Body of pancreas (tissue), 4 donors: ENCODE results near the gene ALKBH4.
"Not testable (repeated sequence)": the region's sequence is repeated elsewhere in the genome, so short reads cannot be mapped to it uniquely, and the experiment has no call there.

Source experiments
- CTCF ChIP-seq, 7 experiments: fragments of 450-650 bp in 4 of 7; fragments of 200-600 bp in 3 of 7; sonication (generic) in 3 of 7; IDR thresholded peaks; one replicate each; pipeline ENCODE4 v1.5.1; 2016 to 2019; ENCODE audit warnings: antibody characterized with exemption in 7 of 7
- POLR2A ChIP-seq, 3 donors: fragments of 450-650 bp; IDR thresholded peaks; one replicate each; pipeline ENCODE4 v1.6.1; 2016; ENCODE audit warnings: antibody characterized with exemption in 3 of 3, mild to moderate bottlenecking in 2 of 3

DNA sequence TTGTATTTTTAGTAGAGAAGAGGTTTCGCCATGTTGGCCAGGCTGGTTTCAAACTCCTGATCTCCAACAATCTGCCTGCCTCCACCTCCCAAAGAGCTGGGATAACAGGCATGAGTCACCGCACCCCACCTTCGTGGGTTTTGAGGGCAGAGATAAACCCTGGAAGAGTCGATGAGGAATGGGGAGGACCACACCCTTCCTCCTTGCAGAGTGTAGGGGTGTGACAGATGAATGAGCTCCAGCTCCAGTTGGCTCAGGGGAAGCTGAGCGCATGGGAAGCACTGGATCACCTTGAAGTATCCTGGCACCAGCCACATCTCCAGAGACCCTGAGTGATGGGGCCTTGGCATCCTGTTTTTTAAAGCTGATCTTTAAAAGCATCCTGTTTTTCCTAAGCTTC lies 19.7 kb upstream of the ALKBH4 start:
- TF ChIP-seq POLR2A, CTCF (IDR thresholded peaks at IDR 0.05): not testable (repeated sequence)
